GM12878 (cell line): Measurements from ENCODE around the gene HNF4A. TPM values are rescaled to one million over a fixed set of nuclear protein-coding genes. Genes with fewer than 3 reads are reported as not detected.

Source experiments
- ATAC-seq: fragments of 200-7000 bp; cut with Tn5 transposase; 3 replicates; pipeline ENCODE4 v1.9.1; 2020; ENCODE audit warnings: mild to moderate bottlenecking, moderate library complexity
- BruUV-seq: library from RNA; stranded (reverse); fragments of 400-500 nt; replicated peaks from 2 replicates; lab custom pipeline; 2021; lab: Mats Ljungman, UMichigan
- CTCF ChIA-PET: fragments of 300-600 bp; sonication (Branson Sonifier 250); formaldehyde crosslinking; extraction: SDS; loops from one replicate; lab custom pipeline; 2021; ENCODE audit warnings: inconsistent platforms; lab: Yijun Ruan, JAX
- POLR2A ChIA-PET: fragments of 350-600 bp; formaldehyde crosslinking; extraction: SDS; loops from one replicate; lab custom pipeline; 2021; ENCODE audit warnings: inconsistent platforms; lab: Charles Lee
- RAD21 ChIA-PET: fragments of 300-600 bp; sonication (Branson Sonifier 250); formaldehyde crosslinking; loops from one replicate; lab custom pipeline; 2023; ENCODE audit warnings: antibody characterized with exemption; ENCODE audit not compliant: unreplicated experiment; lab: Charles Lee
- SMC1A ChIA-PET: fragments of 300-600 bp; sonication (Branson Sonifier 250); formaldehyde crosslinking; loops from one replicate; lab custom pipeline; 2023; ENCODE audit not compliant: unreplicated experiment, uncharacterized antibody; lab: Charles Lee
- DNase-seq: peaks from one replicate; pipeline ENCODE4 v3.0.0-alpha.2; 2011; ENCODE audit warnings: low read depth, low spot score
- FAIRE-seq: peaks from 3 replicates; lab custom pipeline; 2011; peaks lifted over from hg19 to GRCh38; lab: Jason Lieb, UNC
- H2AFZ ChIP-seq: 2 replicates; pipeline ENCODE4 v1.6.0; 2011; ENCODE audit warnings: low read depth, low read length, control low read depth; ENCODE audit not compliant: control insufficient read depth
- H3K27ac ChIP-seq: 2 replicates; pipeline ENCODE4 v1.5.1; 2011; ENCODE audit warnings: control low read depth; ENCODE audit not compliant: control insufficient read depth, insufficient read depth
- H3K27me3 ChIP-seq, 2 experiments: replicated peaks in 1 of 2; 2 replicates each; pipeline versions ENCODE4 v1.6.0 to v1.6.1; 2011; ENCODE audit warnings: low read length in 1 of 2; ENCODE audit not compliant: control insufficient read depth in 2 of 2, insufficient read depth in 2 of 2
- H3K36me3 ChIP-seq, 2 experiments: 2 replicates each; pipeline ENCODE4 v1.5.1; 2011; ENCODE audit warnings: low read length in 1 of 2; ENCODE audit not compliant: control insufficient read depth in 2 of 2, insufficient read depth in 2 of 2
- H3K4me1 ChIP-seq: 2 replicates; pipeline ENCODE4 v1.6.1; 2011; ENCODE audit warnings: mild to moderate bottlenecking, low read length, moderate library complexity, mixed read lengths; ENCODE audit not compliant: control insufficient read depth, insufficient read depth
- H3K4me2 ChIP-seq: 2 replicates; pipeline ENCODE4 v1.6.0; 2011; ENCODE audit warnings: control low read depth; ENCODE audit not compliant: control insufficient read depth, insufficient read depth
- H3K4me3 ChIP-seq: fragments of 200-600 bp; sonication (generic); 2 replicates; pipeline ENCODE4 v1.5.1; 2016
- H3K79me2 ChIP-seq: 2 replicates; pipeline ENCODE4 v1.6.0; 2011; ENCODE audit warnings: low read length; ENCODE audit not compliant: control insufficient read depth, insufficient read depth
- H3K9ac ChIP-seq: 2 replicates; pipeline ENCODE4 v1.8.0; 2011; ENCODE audit warnings: low read length, control low read depth, mixed read lengths; ENCODE audit not compliant: control insufficient read depth, insufficient read depth
- H3K9me3 ChIP-seq: replicated peaks from 3 replicates; pipeline ENCODE4 v1.5.1; 2011; ENCODE audit warnings: mild to moderate bottlenecking, low read length; ENCODE audit not compliant: control insufficient read depth, insufficient read depth
- H4K20me1 ChIP-seq: 2 replicates; pipeline ENCODE4 v1.6.0; 2011; ENCODE audit not compliant: control insufficient read depth, insufficient read depth
- ATF2 ChIP-seq: IDR thresholded peaks from 2 replicates; pipeline ENCODE4 v1.6.1; 2012; ENCODE audit warnings: low read length, inconsistent platforms
- CBX5 ChIP-seq: sonication (generic); IDR thresholded peaks from 2 replicates; pipeline ENCODE4 v1.6.1; 2016; ENCODE audit warnings: low read depth, moderate library complexity, mild to moderate bottlenecking, inconsistent platforms
- CHD2 ChIP-seq: IDR thresholded peaks from 2 replicates; pipeline ENCODE4 v1.6.1; 2011; ENCODE audit warnings: low read depth, low read length, improper control_type of control experiment, borderline replicate concordance
- CHD4 ChIP-seq: fragments of 200-600 bp; sonication (generic); IDR thresholded peaks from 2 replicates; pipeline ENCODE4 v1.6.1; 2016; ENCODE audit warnings: mild to moderate bottlenecking
- CTCF ChIP-seq, 3 experiments: IDR thresholded peaks in 2 of 3; conservative IDR thresholded peaks in 1 of 3; 2 replicates each; pipeline ENCODE4 v1.5.1; 2011; ENCODE audit warnings: low read depth in 3 of 3, low read length in 3 of 3, mild to moderate bottlenecking in 3 of 3, control low read depth in 2 of 3, moderate library complexity in 2 of 3, inconsistent platforms in 1 of 3, mixed read lengths in 1 of 3; ENCODE audit not compliant: control insufficient read depth in 2 of 3, insufficient read depth in 1 of 3; ENCODE audit errors: extremely low read depth in 1 of 3
- FOS ChIP-seq: IDR thresholded peaks from 3 replicates; pipeline ENCODE4 v1.6.1; 2011; ENCODE audit warnings: borderline replicate concordance; ENCODE audit not compliant: insufficient read length; ENCODE audit errors: extremely low read depth
- NFYB ChIP-seq: IDR thresholded peaks from 2 replicates; pipeline ENCODE4 v1.6.1; 2011; ENCODE audit warnings: low read depth, mild to moderate bottlenecking, low read length, improper control_type of control experiment, moderate library complexity; ENCODE audit not compliant: insufficient read depth
- PAX5 ChIP-seq: IDR thresholded peaks from 2 replicates; pipeline ENCODE4 v1.6.1; 2011; ENCODE audit warnings: low read depth, low read length, borderline replicate concordance
- SPI1 ChIP-seq: IDR thresholded peaks from 2 replicates; pipeline ENCODE4 v1.6.1; 2011; ENCODE audit warnings: low read depth, mild to moderate bottlenecking, low read length, moderate library complexity, borderline replicate concordance; ENCODE audit not compliant: insufficient read depth
- SREBF1 ChIP-seq: IDR thresholded peaks from 2 replicates; pipeline ENCODE4 v1.6.1; 2012; ENCODE audit warnings: mild to moderate bottlenecking, low read length
- USF1 ChIP-seq: IDR thresholded peaks from 2 replicates; pipeline ENCODE4 v1.6.1; 2011; ENCODE audit warnings: borderline replicate concordance, low read depth, mild to moderate bottlenecking, moderate library complexity, mixed read lengths, low read length; ENCODE audit not compliant: insufficient read depth; ENCODE audit errors: extremely low read length
- ZBTB4 ChIP-seq: fragments of 450-650 bp; formaldehyde crosslinking; IDR thresholded peaks from 2 replicates; pipeline ENCODE4 v1.4.0; 2022; ENCODE audit warnings: mild to moderate bottlenecking, moderate library complexity
- ZNF217 ChIP-seq: fragments of 450-650 bp; IDR thresholded peaks from 2 replicates; pipeline ENCODE4 v1.6.1; 2017; ENCODE audit warnings: antibody characterized with exemption, mild to moderate bottlenecking
- ZZZ3 ChIP-seq: IDR thresholded peaks from 2 replicates; pipeline ENCODE4 v1.6.1; 2011; ENCODE audit warnings: low read depth; ENCODE audit not compliant: control insufficient read depth, insufficient read length
- WGBS: methylation state at CpG from one replicate; pipeline ENCODE4 v1.1.6; 2016; ENCODE audit warnings: low lambda C conversion rate; ENCODE audit not compliant: insufficient replicate concordance, insufficient coverage; ENCODE audit errors: missing lambda C conversion rate; 5-methylcytosine and 5-hydroxymethylcytosine counted together
- in situ Hi-C: fragments of 300-500 bp; cut with MboI; formaldehyde crosslinking; loops from 9 replicates; pipeline ENCODE4 v1.14.3; 2018; ENCODE audit warnings: mixed read lengths
- intact Hi-C: fragments of 100-400 bp; cut with micrococcal nuclease; formaldehyde crosslinking; loops from one replicate; pipeline ENCODE4 v1.14.2; 2022; ENCODE audit not compliant: unreplicated experiment
- polyA plus RNA-seq, 11 experiments: library from polyadenylated mRNA; depleted of rRNA in 4 of 11; unstranded in 6 of 11; stranded (reverse) in 5 of 11; fragments of >200 nt; fragmentation: Nextera tagmentation in 4 of 11; fragmentation: Illumina TruSeq in 1 of 11; extraction: Ambion mirVana in 4 of 11; extraction: Trizol in 1 of 11; gene quantifications; 1 replicate in 1 of 11; 2 replicates in 10 of 11; pipeline versions ENCODE4 v1.2.1 to v1.2.3, GENCODE V29; 2011 to 2016; ENCODE audit warnings: inconsistent platforms in 2 of 11, missing spikeins in 2 of 11, low read depth in 1 of 11
- total RNA-seq, 4 experiments: library from RNA; depleted of rRNA in 3 of 4; stranded (reverse); fragments of >200 nt in 3 of 4; fragmentation: Illumina TruSeq in 1 of 4; extraction: Trizol in 1 of 4; gene quantifications; 2 replicates each; pipeline versions ENCODE4 v1.2.1 to v1.2.3, GENCODE V29; 2013 to 2021

The HNF4A gene
- total and polyA plus RNA-seq, 10 of the 15 experiments (the other 5 are each of a cell fraction or from before 2014, with no cell fraction given): 0.21 TPM; not detected in 9

GRCh38 chr20:44419131-44419844, 63.8 kb downstream of the HNF4A start (continued):
- no peak for TF ChIP-seq ZBTB4 (CRISPR knock-in tag)
- TF ChIP-seq SPI1: no peak
- no peak for TF ChIP-seq FOS

DNA sequence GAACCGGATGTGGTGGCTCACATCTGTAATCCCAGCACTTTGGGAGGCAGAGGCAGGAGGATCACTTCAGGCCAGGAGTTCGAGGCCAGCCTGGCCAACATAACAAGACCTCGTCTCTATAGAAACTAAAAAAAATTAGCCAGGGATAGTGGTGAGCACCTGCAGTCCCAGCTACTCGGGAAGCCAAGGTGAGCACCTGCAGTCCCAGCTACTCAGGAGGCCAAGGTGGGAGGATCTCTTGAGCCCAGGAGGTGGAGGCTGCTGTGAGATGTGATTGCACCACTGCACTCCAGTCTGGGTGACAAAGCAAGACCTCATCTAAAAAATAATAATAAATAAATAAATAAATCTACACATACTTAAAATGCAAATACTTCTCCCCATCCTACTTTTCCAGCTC, 65.0 kb downstream of the HNF4A start:
- no peak overlapping the region for H2AFZ ChIP-seq
- FAIRE-seq (no peak), DNase-seq (no peak), ATAC-seq (no peak)
- H3K36me3 ChIP-seq: no peaks in the 10 kb centered on the region
- intact Hi-C loops (no loop called here), in situ Hi-C loops (no loop called here)
- WGBS: 8% methylated on average over 4 of the region's 4 CpGs
- BruUV-seq: no TSS peak
- no peak overlapping the region for H3K4me2 ChIP-seq
- SMC1A ChIA-PET: no interaction called here
- H3K27me3 ChIP-seq: peaks cover 0 to 2% of the 10 kb centered on the region in 2 experiments; a peak in 2 of 4 replicates
- no peak overlapping the region for H3K4me3 ChIP-seq
- no peaks in the 10 kb centered on the region for H3K79me2 ChIP-seq
- H3K4me1 ChIP-seq: no peaks in the 10 kb centered on the region
- CTCF ChIA-PET: no interaction called here
- RAD21 ChIA-PET: no interaction called here
- POLR2A ChIA-PET: no interaction called here
- H3K9me3 ChIP-seq: no peaks in the 10 kb centered on the region
- no peaks in the 10 kb centered on the region for H4K20me1 ChIP-seq
- H3K9ac ChIP-seq: no peak overlapping the region
- H3K27ac ChIP-seq: no peak overlapping the region
- no peak for TF ChIP-seq ATF2
- TF ChIP-seq CHD4: no peak
- no peak for TF ChIP-seq PAX5
- TF ChIP-seq SREBF1: no peak
- TF ChIP-seq CHD2: no peak
- no peak for TF ChIP-seq ZNF217
- no peak for TF ChIP-seq CBX5
- no peak for TF ChIP-seq USF1
- TF ChIP-seq CTCF (IDR thresholded peaks at IDR 0.05 in 2 of 3, conservative IDR thresholded peaks at IDR 0.05 in 1 of 3; ENCODE audit: control insufficient read depth in 2 of 3, extremely low read depth in 1 of 3, insufficient read depth in 1 of 3, low read depth in 3 of 3, low read length in 3 of 3): no peak
- no peak for TF ChIP-seq ZZZ3
- TF ChIP-seq NFYB: no peak
